Effector memory CD8-positive, alpha-beta T cell (primary cell): ENCODE results near the gene GPR142.

Experiments
- ATAC-seq: fragments of 150-1000 bp; cut with Tn5 transposase; replicated peaks from 2 replicates; pipeline ENCODE4 v1.10.0; 2021; ENCODE audit warnings: mild to moderate bottlenecking, moderate library complexity
- DNase-seq, 3 experiments: peaks; one replicate each; pipeline ENCODE4 v3.0.0; 2021
- H3K27ac Mint-ChIP-seq, 2 donors: one replicate each; pipeline ENCODE4 v1.8.0; 2022; ENCODE audit warnings: mild to moderate bottlenecking in 2 of 2, mixed read lengths in 2 of 2, moderate library complexity in 2 of 2
- H3K27me3 Mint-ChIP-seq, 2 donors: one replicate each; pipeline ENCODE4 v1.8.0; 2022; ENCODE audit warnings: mixed read lengths in 2 of 2
- H3K36me3 Mint-ChIP-seq: one replicate; pipeline ENCODE4 v1.8.0; 2022; ENCODE audit warnings: mild to moderate bottlenecking, moderate library complexity, mixed read lengths; ENCODE audit not compliant: insufficient read depth
- H3K4me1 Mint-ChIP-seq, 2 donors: one replicate each; pipeline ENCODE4 v1.8.0; 2022; ENCODE audit warnings: low read depth in 2 of 2, mixed read lengths in 2 of 2
- H3K4me3 Mint-ChIP-seq, 2 donors: one replicate each; pipeline ENCODE4 v1.8.0; 2022; ENCODE audit warnings: mild to moderate bottlenecking in 2 of 2, mixed read lengths in 2 of 2, moderate library complexity in 2 of 2
- H3K9me3 Mint-ChIP-seq, 2 donors: one replicate each; pipeline ENCODE4 v1.8.0; 2022; ENCODE audit warnings: mixed read lengths in 2 of 2

The GPR142 gene

GRCh38 chr17:74335529-74336062, 31.7 kb upstream of the GPR142 start:
- H3K4me1 Mint-ChIP-seq = no peaks in the 10 kb centered on the region
- H3K36me3 Mint-ChIP-seq = peaks cover 3% of the 10 kb centered on the region

GRCh38 chr17:74336307-74336706, 31.0 kb upstream of the GPR142 start:
- DNase-seq = no peak
- Mint-ChIP-seq H3K9me3 (no peaks in the 10 kb centered on the region), H3K36me3 (no peaks in the 10 kb centered on the region), H3K4me3 (no peak overlapping the region), H3K27me3 (no peaks in the 10 kb centered on the region), H3K4me1 (no peaks in the 10 kb centered on the region), H3K27ac (no peak overlapping the region)
- no peak for ATAC-seq

More at GRCh38 chr17:74335529-74336062, 31.7 kb upstream of the GPR142 start:
- no peaks in the 10 kb centered on the region for H3K27me3 Mint-ChIP-seq
- ATAC-seq (no peak), DNase-seq (no peak)
- H3K4me3 Mint-ChIP-seq = no peak overlapping the region
- H3K9me3 Mint-ChIP-seq = no peaks in the 10 kb centered on the region
- no peak overlapping the region for H3K27ac Mint-ChIP-seq

GRCh38 chr17:74337834-74338500, 29.3 kb upstream of the GPR142 start:
- H3K27ac Mint-ChIP-seq = no peak overlapping the region
- ATAC-seq (no peak), DNase-seq (no peak)
- no peaks in the 10 kb centered on the region for H3K9me3 Mint-ChIP-seq
- H3K27me3 Mint-ChIP-seq = no peaks in the 10 kb centered on the region
- H3K4me3 Mint-ChIP-seq = no peak overlapping the region
- no peaks in the 10 kb centered on the region for H3K36me3 Mint-ChIP-seq
- H3K4me1 Mint-ChIP-seq = no peaks in the 10 kb centered on the region

- ATAC-seq (no peak), DNase-seq (no peak)
- H3K27me3 Mint-ChIP-seq = peaks cover 0 to 3% of the 10 kb centered on the region in 2 donors
- H3K9me3 Mint-ChIP-seq = no peaks in the 10 kb centered on the region
- no peaks in the 10 kb centered on the region for H3K36me3 Mint-ChIP-seq
- no peak overlapping the region for H3K4me3 Mint-ChIP-seq
- no peak overlapping the region for H3K27ac Mint-ChIP-seq
- no peaks in the 10 kb centered on the region for H3K4me1 Mint-ChIP-seq
Measured at GRCh38 chr17:74339537-74340195, 27.6 kb upstream of the GPR142 start.

- H3K9me3 Mint-ChIP-seq = no peaks in the 10 kb centered on the region
- ATAC-seq (no peak), DNase-seq (no peak)
- H3K4me1 Mint-ChIP-seq = no peaks in the 10 kb centered on the region
- peaks cover 0 to 12% of the 10 kb centered on the region in 2 donors for H3K27me3 Mint-ChIP-seq
- no peak overlapping the region for H3K27ac Mint-ChIP-seq
- H3K36me3 Mint-ChIP-seq = peaks cover 5% of the 10 kb centered on the region
- H3K4me3 Mint-ChIP-seq = no peak overlapping the region
Measured at GRCh38 chr17:74340470-74341023, 26.8 kb upstream of the GPR142 start.

- Mint-ChIP-seq H3K9me3 (no peaks in the 10 kb centered on the region), H3K27me3 (peaks cover 0 to 16% of the 10 kb centered on the region in 2 donors), H3K4me1 (no peaks in the 10 kb centered on the region), H3K4me3 (no peak overlapping the region), H3K36me3 (peaks cover 5% of the 10 kb centered on the region), H3K27ac (no peak overlapping the region)
- DNase-seq = no peak
- ATAC-seq = no peak
Measured at GRCh38 chr17:74342224-74342623, 25.1 kb upstream of the GPR142 start.

GRCh38 chr17:74343121-74343520, 24.2 kb upstream of the GPR142 start:
- no peaks in the 10 kb centered on the region for H3K4me1 Mint-ChIP-seq
- no peak overlapping the region for H3K27ac Mint-ChIP-seq
- H3K27me3 Mint-ChIP-seq = peaks cover 2 to 22% of the 10 kb centered on the region in 2 donors
- no peak for DNase-seq
- ATAC-seq = no peak
- H3K4me3 Mint-ChIP-seq = no peak overlapping the region
- H3K36me3 Mint-ChIP-seq = peaks cover 5% of the 10 kb centered on the region
- H3K9me3 Mint-ChIP-seq = no peaks in the 10 kb centered on the region

GRCh38 chr17:74343526-74344284, 23.6 kb upstream of the GPR142 start:
- Mint-ChIP-seq H3K27me3 (peaks cover 8 to 28% of the 10 kb centered on the region in 2 donors), H3K4me3 (no peak overlapping the region), H3K27ac (no peak overlapping the region), H3K4me1 (no peaks in the 10 kb centered on the region), H3K36me3 (peaks cover 5% of the 10 kb centered on the region), H3K9me3 (no peaks in the 10 kb centered on the region)
- DNase-seq (no peak), ATAC-seq (no peak)

- no peak for ATAC-seq
- Mint-ChIP-seq H3K4me1 (no peaks in the 10 kb centered on the region), H3K9me3 (no peaks in the 10 kb centered on the region), H3K36me3 (peaks cover 5% of the 10 kb centered on the region), H3K27ac (no peak overlapping the region), H3K4me3 (no peak overlapping the region), H3K27me3 (peaks cover 11 to 33% of the 10 kb centered on the region in 2 donors)
- no peak for DNase-seq
Measured at GRCh38 chr17:74344658-74345057, 22.6 kb upstream of the GPR142 start.

GRCh38 chr17:74345433-74346241, 21.7 kb upstream of the GPR142 start:
- H3K27ac Mint-ChIP-seq = peak overlapping the region in 1 of 2 donors; percentile 5
- H3K27me3 Mint-ChIP-seq = peaks cover 11 to 43% of the 10 kb centered on the region in 2 donors
- H3K9me3 Mint-ChIP-seq = no peaks in the 10 kb centered on the region
- peaks cover 7% of the 10 kb centered on the region for H3K36me3 Mint-ChIP-seq
- no peaks in the 10 kb centered on the region for H3K4me1 Mint-ChIP-seq
- H3K4me3 Mint-ChIP-seq = no peak overlapping the region
- DNase-seq (no peak), ATAC-seq (no peak)

GRCh38 chr17:74347646-74348045, 19.7 kb upstream of the GPR142 start:
- peaks cover 8% of the 10 kb centered on the region for H3K36me3 Mint-ChIP-seq
- H3K4me1 Mint-ChIP-seq = no peaks in the 10 kb centered on the region
- H3K4me3 Mint-ChIP-seq = no peak overlapping the region
- H3K27me3 Mint-ChIP-seq = peaks cover 12 to 60% of the 10 kb centered on the region in 2 donors
- DNase-seq (no peak), ATAC-seq (no peak)
- H3K9me3 Mint-ChIP-seq = no peaks in the 10 kb centered on the region
- H3K27ac Mint-ChIP-seq = no peak overlapping the region

GRCh38 chr17:74349120-74349519, 18.2 kb upstream of the GPR142 start:
- H3K36me3 Mint-ChIP-seq = peaks cover 8% of the 10 kb centered on the region
- no peak overlapping the region for H3K4me3 Mint-ChIP-seq
- H3K27me3 Mint-ChIP-seq = peaks cover 27 to 74% of the 10 kb centered on the region in 2 donors
- H3K27ac Mint-ChIP-seq = no peak overlapping the region
- H3K9me3 Mint-ChIP-seq = no peaks in the 10 kb centered on the region
- ATAC-seq (no peak), DNase-seq (no peak)
- H3K4me1 Mint-ChIP-seq = peaks cover 0 to 2% of the 10 kb centered on the region in 2 donors

- DNase-seq = no peak
- H3K36me3 Mint-ChIP-seq = peaks cover 3% of the 10 kb centered on the region
- H3K4me1 Mint-ChIP-seq = peaks cover 0 to 5% of the 10 kb centered on the region in 2 donors
- ATAC-seq = no peak
- no peaks in the 10 kb centered on the region for H3K9me3 Mint-ChIP-seq
- H3K27ac Mint-ChIP-seq = no peak overlapping the region
- peaks cover 40 to 77% of the 10 kb centered on the region in 2 donors for H3K27me3 Mint-ChIP-seq
- no peak overlapping the region for H3K4me3 Mint-ChIP-seq
Measured at GRCh38 chr17:74350486-74350885, 16.8 kb upstream of the GPR142 start.
